Measurements from ENCODE around the gene SAP30. TPM values are rescaled to one million over a fixed set of nuclear protein-coding genes. Genes with fewer than 3 reads are reported as not detected.

The SAP30 gene
- total RNA-seq, 1 experiment from 2014 or later: 13.5 TPM

DNA sequence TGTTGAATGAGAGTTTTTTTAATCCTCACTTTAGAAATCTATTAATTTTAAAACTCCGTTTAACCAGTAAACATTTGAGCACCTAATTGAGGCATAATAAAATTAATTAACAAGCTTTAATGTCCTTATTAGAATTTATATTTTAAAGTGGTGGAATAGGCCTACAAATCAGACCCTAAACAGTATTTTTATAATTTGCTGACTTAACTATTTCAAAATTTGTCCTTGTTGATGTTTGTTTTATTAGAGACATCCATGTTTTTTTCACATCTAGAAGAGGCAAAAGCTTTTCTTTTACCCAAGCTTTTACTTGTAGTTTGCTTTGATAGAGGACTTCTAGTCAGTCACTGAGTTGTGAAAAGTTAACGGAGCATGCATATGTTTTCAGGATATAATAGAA lies 3.8 kb downstream of the SAP30 start:
- no peak overlapping the region for H2AK5ac ChIP-seq (ENCODE audit: insufficient read length, low read length)

More for the DNA sequence above, 3.8 kb downstream of the SAP30 start:
- Histone ChIP-seq H3K23ac (ENCODE audit: insufficient read length, low read depth, low read length) (no peak overlapping the region), H4K91ac (ENCODE audit: insufficient read length, low read depth, low read length) (no peak overlapping the region), H3K27ac (ENCODE audit: insufficient read length, low read depth, low read length) (no peak overlapping the region), H2BK20ac (ENCODE audit: low read depth, low read length, poor library complexity, severe bottlenecking) (no peak overlapping the region), H3T11ph (ENCODE audit: low read length) (no peak overlapping the region), H3K4me2 (ENCODE audit: insufficient read depth, insufficient read length, low read length) (no peak overlapping the region), H4K20me1 (ENCODE audit: control insufficient read depth, insufficient read depth, insufficient read length) (no peaks in the 10 kb centered on the region), H3K27me3 (ENCODE audit: insufficient read depth, low read length) (no peaks in the 10 kb centered on the region), H2BK120ac (ENCODE audit: low read depth, low read length, poor library complexity, severe bottlenecking) (no peak overlapping the region), H3K79me1 (ENCODE audit: insufficient read depth, low read depth, low read length, poor library complexity, severe bottlenecking) (no peaks in the 10 kb centered on the region), H3K4ac (ENCODE audit: low read depth, low read length) (no peak overlapping the region), H2BK12ac (ENCODE audit: insufficient read length, low read depth, low read length) (no peak overlapping the region), H4K8ac (replicated peaks; ENCODE audit: insufficient read length, low read depth, low read length) (no peak overlapping the region), H3K23me2 (ENCODE audit: insufficient read length, low read depth, low read length, poor library complexity, severe bottlenecking) (peaks cover 5% of the 10 kb centered on the region), H3K14ac (ENCODE audit: insufficient read depth, low read length) (no peak overlapping the region), H4K5ac (ENCODE audit: insufficient read length, low read depth, low read length) (no peak overlapping the region), H3K79me2 (ENCODE audit: insufficient read depth, low read length) (no peaks in the 10 kb centered on the region), H3K9me3 (ENCODE audit: control insufficient read depth, low read depth, low read length) (no peaks in the 10 kb centered on the region), H2BK5ac (ENCODE audit: insufficient read length, low read length) (no peak overlapping the region), H3K4me1 (ENCODE audit: insufficient read depth, low read length) (no peaks in the 10 kb centered on the region), H3K9ac (ENCODE audit: extremely low read depth, insufficient read length, low read length) (no peak overlapping the region), H3K18ac (ENCODE audit: insufficient read length, low read depth, low read length) (no peak overlapping the region), H2AFZ (ENCODE audit: low read length) (no peak overlapping the region), H2BK15ac (ENCODE audit: low read depth, low read length) (no peak overlapping the region), H3K56ac (ENCODE audit: insufficient read length, low read depth, low read length) (no peak overlapping the region)
- H3K4me3 Mint-ChIP-seq: no peak overlapping the region
- no CpG with 5 or more reads among the region's 2 CpGs for WGBS (ENCODE audit: extremely low coverage, insufficient read length, low lambda C conversion rate)
- no peaks in the 10 kb centered on the region for H3K27me3 Mint-ChIP-seq (ENCODE audit: low read depth)
- TF ChIP-seq, protein P1, sequence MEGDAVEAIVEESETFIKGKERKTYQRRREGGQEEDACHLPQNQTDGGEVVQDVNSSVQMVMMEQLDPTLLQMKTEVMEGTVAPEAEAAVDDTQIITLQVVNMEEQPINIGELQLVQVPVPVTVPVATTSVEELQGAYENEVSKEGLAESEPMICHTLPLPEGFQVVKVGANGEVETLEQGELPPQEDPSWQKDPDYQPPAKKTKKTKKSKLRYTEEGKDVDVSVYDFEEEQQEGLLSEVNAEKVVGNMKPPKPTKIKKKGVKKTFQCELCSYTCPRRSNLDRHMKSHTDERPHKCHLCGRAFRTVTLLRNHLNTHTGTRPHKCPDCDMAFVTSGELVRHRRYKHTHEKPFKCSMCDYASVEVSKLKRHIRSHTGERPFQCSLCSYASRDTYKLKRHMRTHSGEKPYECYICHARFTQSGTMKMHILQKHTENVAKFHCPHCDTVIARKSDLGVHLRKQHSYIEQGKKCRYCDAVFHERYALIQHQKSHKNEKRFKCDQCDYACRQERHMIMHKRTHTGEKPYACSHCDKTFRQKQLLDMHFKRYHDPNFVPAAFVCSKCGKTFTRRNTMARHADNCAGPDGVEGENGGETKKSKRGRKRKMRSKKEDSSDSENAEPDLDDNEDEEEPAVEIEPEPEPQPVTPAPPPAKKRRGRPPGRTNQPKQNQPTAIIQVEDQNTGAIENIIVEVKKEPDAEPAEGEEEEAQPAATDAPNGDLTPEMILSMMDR (conservative IDR thresholded peaks at IDR 0.05): no peak
- peaks cover 13 to 16% of the 10 kb centered on the region in 2 experiments for H3K4me1 Mint-ChIP-seq
- H3K36me3 Mint-ChIP-seq (ENCODE audit: insufficient read depth in 1 of 3, low read depth in 3 of 3): peaks cover 11 to 15% (median 14%) of the 10 kb centered on the region in 3 experiments
- no peak for DNase-seq
- H3K9me3 Mint-ChIP-seq: no peaks in the 10 kb centered on the region
- no peak overlapping the region for H3K27ac Mint-ChIP-seq
